GM15510 (cell line): ENCODE data around the gene TIE1.

Experiments used
- POLR2A ChIP-seq: IDR thresholded peaks from 3 replicates; pipeline ENCODE4 v1.6.1; 2011; ENCODE audit warnings: borderline replicate concordance; ENCODE audit not compliant: insufficient read length; ENCODE audit errors: extremely low read depth

Gene TIE1

DNA sequence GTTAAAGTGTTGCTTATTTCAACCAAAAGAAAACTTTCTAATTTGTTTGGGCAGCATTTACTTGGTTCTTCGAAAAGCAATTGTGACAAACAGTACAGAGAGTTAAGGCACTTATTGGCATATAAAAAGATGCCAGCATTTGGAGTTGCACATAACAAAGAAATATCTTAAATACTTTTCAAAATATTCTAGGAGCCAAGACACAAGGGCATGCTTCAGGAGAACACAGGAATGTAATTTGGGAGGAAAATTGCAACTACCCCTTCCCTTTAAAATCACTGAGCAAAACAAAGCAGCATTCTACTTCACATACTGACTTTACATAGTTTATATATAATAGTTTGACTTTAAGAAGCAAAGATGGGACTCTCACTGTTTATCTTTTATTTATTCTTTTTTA lies 4.6 kb upstream of the TIE1 start:
- no peak for TF ChIP-seq POLR2A

DNA sequence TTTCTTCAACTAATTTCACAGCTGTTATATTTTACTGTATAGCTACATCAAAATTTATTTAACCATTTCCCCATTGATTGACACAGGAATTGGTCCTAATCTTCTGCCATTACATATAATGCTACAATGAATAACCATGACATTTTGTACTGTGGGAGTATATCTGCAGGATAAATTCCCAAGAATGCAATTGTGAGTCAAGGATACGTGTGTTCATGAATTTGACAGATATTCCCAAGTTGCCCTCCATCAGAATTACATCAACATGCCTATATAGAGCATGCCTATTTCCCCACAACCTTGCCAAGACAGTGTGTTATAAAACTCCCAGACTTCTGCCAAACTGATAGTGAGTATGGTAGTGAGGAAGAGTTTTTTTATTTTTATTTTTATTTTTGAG lies 2.7 kb upstream of the TIE1 start:
- no peak for TF ChIP-seq POLR2A

DNA sequence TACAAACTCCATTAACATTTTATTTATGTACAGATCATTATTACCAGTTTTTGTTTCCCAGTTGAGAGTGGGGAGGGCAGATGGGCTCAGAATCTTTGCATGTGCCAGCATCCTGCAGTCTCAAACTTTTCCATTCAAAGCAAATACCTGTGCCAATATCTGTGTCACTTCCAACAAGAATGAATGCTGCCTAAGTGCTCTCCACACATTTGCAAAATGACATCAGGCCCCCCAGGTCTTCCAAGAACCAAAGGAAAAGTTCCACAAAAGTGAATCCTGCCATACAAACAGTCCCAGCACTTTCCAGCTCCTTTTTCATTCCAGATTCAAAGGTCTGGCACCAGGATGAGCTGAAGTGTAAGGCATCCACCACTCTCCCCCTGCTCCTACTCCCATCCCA lies 1.7 kb upstream of the TIE1 start:
- no peak for TF ChIP-seq POLR2A

DNA sequence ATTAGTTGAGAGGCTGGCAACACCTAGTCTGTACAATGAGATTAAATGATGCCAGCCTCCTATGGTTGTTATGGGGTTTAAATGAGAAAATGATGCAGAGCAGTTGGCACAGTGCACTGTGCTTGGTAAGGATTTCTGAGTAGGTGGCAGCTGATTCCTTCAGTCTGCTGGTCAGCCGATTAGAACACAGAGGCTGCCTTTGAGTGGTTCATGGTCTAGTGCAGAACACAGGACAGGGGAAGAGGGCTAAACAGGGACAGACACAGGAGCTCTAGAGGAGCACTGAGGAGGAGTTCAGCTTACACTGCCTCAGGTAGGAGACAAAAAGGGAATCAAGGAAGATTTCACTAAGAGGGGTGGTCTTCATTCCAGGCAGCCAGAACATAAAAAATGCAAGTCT lies 1.4 kb downstream of the TIE1 start:
- TF ChIP-seq POLR2A: no peak

DNA sequence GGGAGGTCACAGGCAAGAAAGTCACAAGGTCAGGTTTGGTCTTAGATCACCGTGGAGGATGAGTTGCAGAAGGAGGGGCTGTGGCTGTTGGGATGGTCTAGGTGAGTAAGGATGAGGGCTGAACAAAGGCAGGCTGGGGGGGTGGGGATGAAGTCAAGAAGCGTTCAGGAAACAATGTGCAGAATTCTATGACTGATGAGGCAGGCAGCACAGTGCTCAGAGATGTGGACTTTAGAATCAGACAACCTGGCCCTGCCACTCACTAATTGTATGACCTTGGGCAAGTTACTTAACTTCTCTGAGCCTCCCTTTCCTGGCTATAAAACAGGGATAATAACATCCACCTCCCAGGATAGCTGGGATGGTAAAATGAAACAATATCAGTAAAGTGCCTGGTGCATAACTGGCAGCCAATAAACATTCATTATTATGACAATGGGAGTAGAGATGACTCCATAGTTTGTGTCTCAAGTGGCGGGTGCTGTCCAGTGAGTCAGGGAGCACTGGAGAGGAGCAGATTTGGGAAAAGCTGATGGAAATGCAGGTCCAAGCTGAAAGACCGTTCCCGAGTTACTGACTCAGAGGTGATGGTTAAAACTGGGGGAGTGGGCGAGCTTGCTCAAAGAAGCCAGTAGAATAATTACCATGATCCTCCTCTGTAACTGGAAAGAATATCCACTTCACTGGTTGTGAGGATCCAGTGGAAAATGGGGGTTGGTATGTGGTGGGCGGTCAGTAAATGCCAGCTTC lies 2.1 kb downstream of the TIE1 start:
- TF ChIP-seq POLR2A: no peak

DNA sequence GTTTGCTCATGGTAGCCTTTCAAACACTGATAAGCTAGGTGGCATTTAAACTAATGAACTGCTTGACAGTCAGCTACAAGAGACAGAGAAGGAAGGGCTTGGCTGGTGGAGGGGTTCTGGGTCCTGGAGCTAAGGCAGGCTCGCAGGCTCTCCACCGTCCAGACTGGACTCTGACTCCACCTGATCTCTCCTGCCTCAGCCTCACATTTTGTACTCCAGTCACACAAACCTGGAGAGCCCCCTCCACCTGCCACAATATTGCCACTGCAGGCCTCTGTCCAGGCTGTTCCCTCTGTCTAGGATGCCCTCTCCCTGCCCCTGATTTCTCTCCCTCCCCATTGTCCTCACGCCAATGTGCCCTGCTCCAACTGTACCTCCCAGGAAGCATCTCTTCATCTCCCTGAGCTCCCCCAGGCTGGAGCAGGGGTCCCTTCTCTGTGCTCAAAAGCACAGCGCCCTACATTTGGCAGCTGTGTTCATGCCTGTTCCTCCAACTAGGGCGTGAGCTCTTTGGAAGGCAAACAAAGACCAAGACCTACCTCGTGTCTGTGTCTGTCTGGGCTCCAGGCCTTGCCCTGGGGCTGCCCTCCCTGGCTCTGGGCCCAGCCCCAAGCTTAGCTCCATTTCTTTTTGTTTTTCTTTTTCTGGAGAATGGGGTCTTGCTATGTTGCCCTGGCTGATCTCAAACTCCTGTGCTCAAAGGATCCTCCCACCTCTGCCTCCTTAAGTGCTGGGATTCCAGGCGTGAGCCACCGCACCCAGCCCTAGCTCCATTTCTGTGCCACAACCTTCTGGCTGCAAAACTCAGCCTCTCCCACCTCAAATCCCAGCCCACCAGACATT lies 2.9 kb downstream of the TIE1 start:
- no peak for TF ChIP-seq POLR2A

DNA sequence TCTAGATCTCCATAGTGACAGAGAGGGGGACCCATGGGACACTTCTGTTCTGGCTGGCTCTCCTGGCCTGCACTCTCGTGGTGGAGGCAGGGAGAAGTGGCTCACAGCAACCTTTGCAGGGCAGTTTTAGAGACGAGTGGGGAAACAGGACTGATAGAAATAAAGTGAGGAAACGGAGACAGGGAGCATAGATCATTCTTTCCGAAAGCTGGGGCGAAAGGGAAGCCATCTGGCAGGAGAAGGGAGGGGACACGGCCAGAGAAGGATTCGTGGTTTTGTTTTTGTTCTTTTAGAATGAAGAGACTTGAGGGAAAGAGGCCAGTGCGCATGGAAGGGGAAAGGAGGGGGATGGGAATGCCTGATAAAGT lies 3.5 kb downstream of the TIE1 start:
- no peak for TF ChIP-seq POLR2A

DNA sequence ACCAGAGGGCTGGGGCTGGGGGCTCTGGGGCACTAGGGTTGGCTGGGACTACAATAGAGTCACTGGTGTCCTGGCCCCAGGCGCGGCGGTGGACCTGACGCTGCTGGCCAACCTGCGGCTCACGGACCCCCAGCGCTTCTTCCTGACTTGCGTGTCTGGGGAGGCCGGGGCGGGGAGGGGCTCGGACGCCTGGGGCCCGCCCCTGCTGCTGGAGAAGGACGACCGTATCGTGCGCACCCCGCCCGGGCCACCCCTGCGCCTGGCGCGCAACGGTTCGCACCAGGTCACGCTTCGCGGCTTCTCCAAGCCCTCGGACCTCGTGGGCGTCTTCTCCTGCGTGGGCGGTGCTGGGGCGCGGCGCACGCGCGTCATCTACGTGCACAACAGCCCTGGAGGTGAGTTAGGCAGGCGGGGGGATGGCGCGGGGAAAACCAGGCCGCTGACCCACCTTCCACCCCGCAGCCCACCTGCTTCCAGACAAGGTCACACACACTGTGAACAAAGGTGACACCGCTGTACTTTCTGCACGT lies 4.1 kb downstream of the TIE1 start:
- TF ChIP-seq POLR2A: no peak

DNA sequence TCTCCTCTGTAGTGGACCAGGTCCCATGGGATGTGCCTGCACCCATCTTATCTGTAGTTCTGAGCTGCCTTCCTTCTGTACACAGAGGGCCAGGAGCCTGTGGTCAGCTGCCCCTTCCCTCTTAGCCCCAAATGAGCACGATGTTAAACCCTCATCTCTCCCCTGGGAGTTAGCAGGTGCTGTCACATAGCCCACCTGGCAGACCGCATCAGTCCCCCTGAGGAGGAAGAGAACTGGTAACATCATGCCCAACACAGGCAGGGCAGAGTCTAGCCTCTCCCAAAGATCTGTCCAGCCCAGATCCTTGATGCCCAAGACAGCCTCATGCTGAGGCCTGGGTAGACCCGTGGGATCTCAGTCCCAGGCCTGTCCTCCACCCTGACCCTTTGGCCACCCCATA lies 4.7 kb downstream of the TIE1 start:
- no peak for TF ChIP-seq POLR2A

DNA sequence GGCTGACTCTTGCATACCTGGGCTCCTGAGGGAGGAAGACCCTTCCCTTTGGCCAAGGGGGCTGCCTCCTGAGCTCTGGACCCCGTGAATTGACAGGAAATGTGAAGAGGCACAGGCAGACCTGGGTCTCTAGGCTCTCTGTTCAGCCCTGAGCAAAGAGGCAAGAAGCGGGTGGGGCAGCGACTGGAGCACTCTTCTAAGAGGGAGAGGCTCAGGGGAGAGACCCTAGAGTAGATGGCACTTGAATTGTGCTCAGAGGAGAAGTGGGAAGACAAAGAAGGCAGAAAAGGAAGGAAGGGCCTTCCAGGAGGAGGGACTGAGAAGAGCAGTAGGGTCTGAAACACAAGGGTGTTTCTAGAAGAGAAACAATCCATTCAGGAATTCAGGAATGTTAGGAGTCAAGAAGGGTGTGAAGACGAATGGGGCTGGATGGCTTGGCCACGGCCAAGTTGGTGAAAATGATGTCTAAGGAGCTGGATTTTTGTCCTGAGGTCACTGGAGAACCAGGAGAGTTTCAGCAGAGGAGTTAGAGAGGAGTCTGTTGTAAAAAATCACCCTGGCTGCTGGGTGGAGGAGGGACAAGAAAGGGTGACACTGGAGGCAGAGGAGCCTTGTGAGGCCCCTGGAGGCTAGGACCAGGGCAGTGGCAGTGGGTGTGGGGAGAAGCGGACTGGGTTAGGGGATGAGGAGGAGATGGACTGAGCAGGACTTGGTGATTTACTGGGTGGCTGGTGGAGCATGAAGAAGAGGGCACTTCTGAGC lies 5.3 kb downstream of the TIE1 start:
- TF ChIP-seq POLR2A: no peak

DNA sequence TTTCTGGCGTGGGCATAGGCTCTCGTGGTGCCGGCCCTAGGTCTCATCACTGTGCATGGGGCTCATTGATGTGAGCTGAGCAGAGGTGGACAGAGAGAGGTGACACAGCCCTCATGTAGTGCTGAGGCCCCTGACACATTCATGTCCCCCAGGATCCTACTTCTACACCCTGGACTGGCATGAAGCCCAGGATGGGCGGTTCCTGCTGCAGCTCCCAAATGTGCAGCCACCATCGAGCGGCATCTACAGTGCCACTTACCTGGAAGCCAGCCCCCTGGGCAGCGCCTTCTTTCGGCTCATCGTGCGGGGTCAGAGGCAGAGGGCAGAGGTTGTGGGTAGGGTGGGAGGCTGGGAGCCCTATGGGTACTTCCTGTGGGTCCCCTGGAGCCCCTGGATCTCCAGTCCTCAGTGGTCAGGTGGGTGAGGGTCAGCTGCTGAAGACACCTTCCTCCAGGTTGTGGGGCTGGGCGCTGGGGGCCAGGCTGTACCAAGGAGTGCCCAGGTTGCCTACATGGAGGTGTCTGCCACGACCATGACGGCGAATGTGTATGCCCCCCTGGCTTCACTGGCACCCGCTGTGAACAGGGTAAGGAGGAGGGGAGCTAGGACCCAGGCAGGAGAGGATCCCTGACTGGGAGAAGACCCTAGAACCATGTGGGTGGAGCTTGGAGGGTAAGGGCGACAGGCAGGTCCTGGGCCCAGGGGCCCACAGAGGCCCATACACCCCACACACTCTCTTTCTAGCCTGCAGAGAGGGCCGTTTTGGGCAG lies 6.1 kb downstream of the TIE1 start:
- no peak for TF ChIP-seq POLR2A

DNA sequence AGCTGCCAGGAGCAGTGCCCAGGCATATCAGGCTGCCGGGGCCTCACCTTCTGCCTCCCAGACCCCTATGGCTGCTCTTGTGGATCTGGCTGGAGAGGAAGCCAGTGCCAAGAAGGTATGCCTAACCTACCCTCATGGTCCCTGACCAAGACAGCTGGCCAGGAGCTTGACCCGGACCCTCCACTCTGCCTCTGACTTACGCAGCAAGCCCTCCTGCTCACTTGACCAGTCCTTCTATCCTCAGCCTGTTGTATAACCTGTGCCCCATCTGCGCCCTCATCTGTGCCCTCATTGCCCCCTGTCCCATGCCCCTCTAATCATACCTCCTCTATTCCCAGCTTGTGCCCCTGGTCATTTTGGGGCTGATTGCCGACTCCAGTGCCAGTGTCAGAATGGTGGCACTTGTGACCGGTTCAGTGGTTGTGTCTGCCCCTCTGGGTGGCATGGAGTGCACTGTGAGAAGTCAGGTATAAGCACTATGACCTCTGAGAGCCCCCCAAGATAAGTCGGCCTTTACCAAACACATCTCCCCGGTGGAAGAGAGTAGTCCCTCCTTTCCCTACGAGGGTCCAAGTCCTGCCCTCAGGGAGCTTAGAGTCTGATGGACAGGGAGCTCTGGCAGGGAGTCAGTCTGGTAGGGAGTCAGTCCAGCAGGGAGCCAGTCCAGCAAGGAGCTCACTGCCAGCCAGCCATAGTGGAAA lies 6.8 kb downstream of the TIE1 start:
- TF ChIP-seq POLR2A: no peak

DNA sequence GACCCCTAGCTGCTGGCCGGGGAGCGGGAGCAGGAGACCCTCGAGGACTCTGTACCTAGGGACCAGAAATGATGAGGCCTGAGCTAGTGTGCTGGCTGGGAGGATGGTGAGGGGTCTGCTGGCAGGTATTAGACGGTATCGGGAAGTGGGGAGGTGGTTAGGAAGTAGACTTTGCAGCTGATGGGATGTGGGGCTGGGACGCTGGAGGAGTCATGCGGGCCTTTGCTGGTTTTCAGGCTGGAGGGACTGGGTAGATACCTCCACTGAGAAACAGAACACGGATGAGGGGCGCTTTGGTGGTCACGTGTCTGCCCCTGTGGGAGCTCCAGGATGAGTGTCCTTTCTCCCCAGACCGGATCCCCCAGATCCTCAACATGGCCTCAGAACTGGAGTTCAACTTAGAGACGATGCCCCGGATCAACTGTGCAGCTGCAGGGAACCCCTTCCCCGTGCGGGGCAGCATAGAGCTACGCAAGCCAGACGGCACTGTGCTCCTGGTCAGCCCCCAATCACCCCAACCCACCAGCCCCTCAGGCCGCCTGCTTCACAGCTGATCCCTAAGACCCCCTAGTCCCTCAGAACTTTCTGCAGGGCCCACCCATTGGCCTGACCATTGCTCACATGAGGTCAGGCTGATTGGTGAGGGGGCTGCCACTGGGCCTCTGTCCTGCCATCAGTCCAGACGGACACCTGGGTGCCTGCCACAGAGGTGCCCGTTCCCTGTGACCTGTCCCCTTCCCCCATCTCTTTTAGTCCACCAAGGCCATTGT lies 8.0 kb downstream of the TIE1 start:
- TF ChIP-seq POLR2A: no peak
